Jurkat, Clone E6-1 (cell line): ENCODE measurements around the gene CACNA2D3.

Experiments
- DNase-seq: peaks from one replicate; pipeline ENCODE4 v3.0.0-alpha.2; 2011; ENCODE audit warnings: low read depth, low spot score
- H3K4me3 ChIP-seq: 2 replicates; pipeline ENCODE4 v1.5.1; 2011; ENCODE audit warnings: mild to moderate bottlenecking, low read length, control low read depth, moderate library complexity

Gene CACNA2D3

DNA sequence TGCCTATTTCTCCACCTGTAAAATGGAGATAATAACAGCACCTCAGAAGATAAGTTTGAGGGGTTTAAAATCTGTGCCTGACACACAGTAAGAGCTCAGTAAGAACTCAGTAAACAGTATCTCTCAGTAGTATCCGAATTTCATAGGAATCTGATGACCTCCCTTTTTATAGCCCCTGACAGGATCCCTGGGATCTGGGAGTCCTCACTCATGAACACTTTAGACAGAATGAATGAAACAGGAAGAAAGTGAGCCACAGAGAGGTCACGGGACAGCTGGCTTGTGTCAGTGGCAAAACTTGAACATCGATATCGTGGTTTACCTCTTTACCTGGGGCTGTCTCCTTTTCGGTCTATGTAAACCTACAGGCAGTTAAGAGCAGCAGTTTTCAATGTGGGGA lies 754.3 kb downstream of the CACNA2D3 start:
- H3K4me3 ChIP-seq = no peak overlapping the region
- no peak for DNase-seq

DNA sequence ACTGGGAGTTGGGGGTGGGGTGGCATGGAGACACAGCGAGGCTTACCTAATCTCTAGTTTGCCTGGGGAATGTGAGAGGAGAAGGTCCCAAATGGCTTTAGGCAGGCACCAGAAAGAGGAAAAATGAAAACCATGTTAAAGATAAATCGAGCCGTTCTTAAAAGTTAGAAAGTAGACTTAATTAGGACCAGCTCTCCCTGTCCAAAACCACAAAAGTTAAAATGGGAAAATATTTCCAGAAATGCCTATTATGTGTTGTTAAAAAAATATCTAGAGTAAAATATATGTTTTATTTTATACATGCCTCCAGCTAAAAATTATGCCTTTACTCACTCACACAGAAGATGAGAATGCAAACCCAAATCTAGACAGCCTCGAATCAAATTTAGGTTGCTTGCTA lies 755.4 kb downstream of the CACNA2D3 start:
- no peak overlapping the region for H3K4me3 ChIP-seq
- DNase-seq = no peak

DNA sequence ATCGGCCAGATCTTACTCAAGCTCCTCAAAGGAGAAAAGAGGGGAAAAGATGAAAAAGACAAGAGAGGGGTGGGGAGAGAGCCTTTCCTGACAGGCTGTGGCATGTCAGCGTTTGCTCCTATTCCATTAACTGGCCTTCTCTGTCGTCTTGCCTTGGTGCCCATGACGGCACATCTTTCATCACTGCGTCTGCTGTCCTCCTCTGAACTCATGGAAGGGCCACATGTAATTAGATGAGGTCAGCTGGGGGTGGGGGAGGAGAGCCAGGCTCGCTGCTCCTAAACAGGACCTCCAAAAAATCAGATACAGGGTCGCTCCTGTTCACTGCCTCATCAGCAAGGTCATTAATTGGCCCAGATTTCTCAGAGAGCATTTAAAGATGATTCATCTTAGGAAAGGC lies 755.8 kb downstream of the CACNA2D3 start:
- no peak overlapping the region for H3K4me3 ChIP-seq
- DNase-seq = no peak

DNA sequence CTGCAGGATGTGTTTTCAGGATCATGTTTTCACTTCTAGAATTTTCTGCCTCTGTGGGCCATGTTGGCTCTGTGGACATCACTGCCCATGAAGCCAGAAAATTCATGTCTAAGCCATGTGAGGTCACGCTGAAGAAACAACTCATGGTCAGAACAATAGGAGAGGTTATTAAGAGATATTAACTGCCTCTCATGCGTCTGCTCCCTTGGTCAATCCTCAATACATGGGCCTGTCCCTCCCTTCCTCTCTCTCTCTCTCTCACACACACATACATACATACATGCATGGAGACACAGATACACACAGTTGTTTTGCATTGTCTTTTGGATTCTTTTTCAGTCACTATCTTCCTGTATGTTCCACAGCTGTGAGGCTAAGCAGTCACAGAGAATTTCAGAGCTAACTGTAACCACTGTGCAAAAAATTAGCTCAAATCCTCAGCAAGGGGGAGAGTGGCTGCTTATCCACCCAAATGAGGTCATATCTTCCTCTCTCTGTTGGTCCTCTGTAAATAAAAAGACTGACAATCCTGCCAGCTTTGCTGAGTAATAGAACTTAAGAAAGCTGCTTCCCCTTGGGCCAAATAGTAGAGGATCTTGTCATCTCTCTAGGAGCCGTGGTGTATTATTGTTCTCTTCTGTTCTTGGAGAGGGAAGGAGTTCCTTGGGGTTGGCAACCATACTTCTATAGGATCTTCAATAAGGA lies 759.9 kb downstream of the CACNA2D3 start:
- no peak for DNase-seq
- H3K4me3 ChIP-seq = no peak overlapping the region

DNA sequence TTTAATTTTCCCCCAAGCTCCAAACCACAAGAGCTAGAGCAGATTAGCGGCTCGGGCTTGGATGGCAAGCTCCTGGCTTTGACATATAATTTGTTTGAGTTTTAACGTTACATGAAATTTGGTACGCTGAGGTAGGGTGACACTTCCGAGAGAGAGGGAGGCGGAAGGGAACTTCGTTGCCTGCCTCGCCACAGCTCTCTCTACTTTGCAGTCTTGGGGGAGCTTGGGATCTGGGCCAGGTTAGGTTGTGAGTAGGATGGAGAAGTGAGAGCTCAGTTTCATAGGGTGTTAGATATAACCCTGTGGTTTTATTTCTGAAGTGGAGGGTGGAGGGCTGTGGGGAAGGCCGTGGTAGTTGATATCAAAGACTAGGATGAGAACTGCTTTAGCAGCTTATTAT lies 765.8 kb downstream of the CACNA2D3 start:
- no peak for DNase-seq
- H3K4me3 ChIP-seq = no peak overlapping the region

DNA sequence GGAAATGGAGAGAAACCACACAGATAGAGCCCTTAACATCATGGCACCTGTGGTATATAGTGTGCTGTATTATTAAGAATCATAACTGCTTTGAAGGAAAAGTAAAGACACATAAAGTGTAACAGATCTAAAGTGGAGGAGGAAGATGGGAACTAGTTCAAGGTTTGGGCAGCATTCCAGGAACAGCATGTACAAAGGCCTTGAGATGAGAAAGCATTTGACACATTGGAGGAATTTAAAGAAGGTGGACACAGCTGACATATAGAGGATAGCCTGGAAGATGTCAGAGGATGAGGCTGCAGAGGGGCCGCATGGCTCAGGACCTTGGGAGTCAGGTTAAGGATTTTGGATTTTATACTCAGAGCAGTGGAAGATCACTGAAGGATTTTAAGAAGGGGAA lies 766.5 kb downstream of the CACNA2D3 start:
- no peak for DNase-seq
- H3K4me3 ChIP-seq = no peak overlapping the region

DNA sequence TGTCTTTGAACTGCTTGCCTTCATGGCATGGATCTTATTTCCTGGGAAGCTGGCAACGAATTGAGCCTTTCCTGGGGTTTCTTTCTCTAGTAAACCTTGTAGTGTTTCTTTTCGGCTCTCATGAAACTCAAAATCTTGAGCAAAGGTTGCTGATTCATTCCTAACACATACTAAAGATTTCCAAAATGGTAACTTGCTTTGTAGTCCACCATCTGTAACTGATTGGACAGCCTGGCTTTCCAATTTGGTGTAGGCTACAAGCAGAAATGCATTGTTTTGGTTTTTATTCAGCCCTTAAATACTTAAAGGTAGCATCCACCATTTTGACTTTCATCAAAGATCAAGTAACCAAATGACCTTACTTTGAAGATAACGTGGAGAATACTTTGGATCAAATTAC lies 767.4 kb downstream of the CACNA2D3 start:
- DNase-seq = no peak
- no peak overlapping the region for H3K4me3 ChIP-seq

DNA sequence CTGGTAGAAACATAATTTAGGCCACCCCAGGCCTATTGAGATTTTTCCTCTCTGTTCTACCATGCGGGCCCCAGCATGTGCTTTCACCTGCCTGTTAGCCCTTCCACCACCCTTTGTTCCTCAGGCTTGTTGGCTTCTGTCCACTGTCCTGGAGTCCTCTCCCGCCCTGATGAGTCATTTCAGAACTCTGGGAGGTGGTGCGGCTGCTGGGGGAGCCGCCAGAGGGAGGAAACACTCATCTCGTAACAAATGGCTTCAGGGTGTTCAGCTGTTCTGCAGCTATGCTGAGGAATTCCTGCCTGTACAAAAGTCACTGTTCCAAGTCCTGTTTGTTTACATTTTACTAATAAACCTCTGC lies 769.2 kb downstream of the CACNA2D3 start:
- DNase-seq = no peak
- H3K4me3 ChIP-seq = no peak overlapping the region

DNA sequence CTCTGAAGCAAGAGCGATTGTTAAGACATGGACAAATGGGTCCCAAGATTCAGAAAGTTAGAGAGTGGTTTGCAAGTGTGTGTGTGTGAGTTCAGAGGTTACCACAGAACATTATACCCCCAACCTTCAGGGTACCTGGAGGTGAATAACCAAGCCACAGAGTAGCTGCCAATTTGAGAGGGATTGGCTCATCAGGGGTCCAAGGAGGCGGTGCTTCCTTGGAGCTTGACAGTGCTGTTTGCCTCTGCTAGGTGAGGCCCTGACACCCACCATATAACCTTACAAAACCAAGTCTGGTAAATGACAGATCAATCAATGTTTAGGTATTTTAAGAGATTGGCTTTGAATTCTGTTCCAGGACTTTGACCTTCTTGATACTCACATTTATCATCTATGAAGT lies 769.8 kb downstream of the CACNA2D3 start:
- no peak overlapping the region for H3K4me3 ChIP-seq
- no peak for DNase-seq

DNA sequence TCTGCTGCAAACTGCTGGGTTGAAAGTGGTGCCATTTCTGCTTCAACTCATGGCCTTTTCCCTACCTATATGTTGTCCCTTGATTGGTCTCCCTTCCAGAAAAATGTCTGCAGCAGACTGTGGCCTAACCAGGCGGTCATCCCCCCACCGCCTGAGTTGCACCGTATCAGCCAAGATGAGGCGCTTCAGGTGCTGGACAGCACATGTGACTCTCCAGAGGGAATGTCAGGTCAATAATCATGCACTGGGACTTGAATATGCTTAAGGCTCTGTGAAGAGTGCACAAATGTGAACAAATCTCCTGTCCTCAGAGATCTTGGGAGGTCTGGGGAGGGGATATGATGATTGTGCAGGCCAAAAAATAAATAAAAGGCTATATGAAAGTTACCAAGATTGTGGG lies 773.3 kb downstream of the CACNA2D3 start:
- H3K4me3 ChIP-seq = no peak overlapping the region
- DNase-seq = no peak

DNA sequence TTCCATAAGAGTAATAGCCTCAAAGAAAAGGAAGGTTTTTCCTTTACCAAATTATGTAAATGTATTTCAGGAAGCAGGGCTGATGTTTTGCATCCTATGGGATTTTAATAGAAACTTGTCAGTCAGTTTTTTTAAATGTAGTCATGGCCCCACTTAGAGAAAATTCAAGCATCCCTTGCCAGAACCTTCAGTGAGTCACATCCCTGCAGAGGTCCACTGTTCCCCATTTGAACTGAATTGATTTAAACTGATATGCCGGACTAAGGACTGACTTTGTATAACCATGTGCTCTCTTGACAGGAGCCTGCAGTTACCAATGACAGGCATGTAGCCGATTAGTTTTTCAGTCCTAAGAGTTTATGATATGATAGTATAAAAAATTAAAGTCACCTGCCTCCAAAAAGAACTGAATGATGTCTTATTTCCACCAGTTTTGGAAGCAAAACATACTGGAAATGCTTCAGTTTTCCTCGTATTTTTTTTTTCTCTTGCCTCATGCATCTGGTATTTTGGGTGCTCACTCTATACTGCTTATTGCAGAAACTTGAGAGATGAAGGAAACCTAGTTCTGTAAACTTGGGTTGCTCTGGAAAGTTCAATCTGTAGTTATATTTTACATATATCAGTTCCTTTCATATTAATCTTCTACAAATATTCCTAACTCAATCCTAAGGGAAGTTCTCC lies 774.8 kb downstream of the CACNA2D3 start:
- no peak for DNase-seq
- H3K4me3 ChIP-seq = no peak overlapping the region

DNA sequence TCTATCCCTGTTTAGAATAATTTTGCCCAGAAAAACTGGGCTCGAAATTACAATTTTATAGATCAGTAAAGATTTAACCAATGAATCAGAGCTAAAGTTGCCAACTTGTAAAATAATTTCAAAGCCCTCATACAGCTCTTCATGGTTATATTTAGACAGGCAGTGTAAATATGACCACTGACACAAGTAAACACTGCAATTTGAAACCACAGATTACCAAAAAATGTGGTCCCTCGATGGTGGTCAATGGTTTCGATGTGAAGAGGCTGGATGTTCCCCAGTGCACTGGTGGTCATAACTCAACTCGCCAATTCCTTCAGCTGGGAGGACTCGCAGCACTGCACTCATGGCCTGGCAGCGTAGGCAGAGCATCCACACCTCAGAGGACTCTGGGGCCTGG lies 776.9 kb downstream of the CACNA2D3 start:
- no peak for DNase-seq
- no peak overlapping the region for H3K4me3 ChIP-seq

DNA sequence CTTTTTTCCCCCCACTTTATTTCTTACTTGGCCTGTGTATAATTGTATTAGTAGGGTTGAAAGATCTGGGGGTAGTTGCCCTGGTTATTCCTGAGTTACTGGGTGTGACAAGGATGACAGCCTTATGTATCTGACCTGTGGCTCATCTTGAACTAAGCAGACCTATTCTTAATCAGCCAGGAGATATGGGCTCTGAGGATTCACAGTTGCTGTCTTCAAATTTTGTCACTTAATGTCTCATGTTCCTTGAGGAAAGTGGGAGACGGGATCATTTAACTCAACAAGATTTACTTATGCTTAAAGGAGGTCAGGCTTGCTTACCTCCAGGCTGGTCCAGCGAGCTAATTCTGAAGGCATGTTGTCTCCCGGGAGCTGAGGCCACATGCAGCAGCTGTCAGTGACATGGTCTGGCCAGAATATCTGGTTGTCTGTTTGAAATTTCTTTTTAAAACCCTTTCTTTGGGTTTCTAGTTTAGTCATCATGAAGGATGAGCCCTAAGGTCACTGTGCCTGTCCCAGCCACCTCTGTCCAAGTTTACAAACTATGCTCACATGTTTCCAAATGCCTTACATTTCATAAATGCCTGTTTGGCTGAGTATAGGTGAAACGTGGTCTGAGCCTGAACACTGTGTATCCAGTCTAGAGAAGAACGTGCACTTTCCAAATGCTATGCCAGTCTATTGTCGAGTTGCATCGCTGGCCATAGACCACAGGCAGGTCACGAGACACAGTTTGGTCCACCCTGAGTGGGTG lies 778.7 kb downstream of the CACNA2D3 start:
- DNase-seq = no peak
- H3K4me3 ChIP-seq = no peak overlapping the region

DNA sequence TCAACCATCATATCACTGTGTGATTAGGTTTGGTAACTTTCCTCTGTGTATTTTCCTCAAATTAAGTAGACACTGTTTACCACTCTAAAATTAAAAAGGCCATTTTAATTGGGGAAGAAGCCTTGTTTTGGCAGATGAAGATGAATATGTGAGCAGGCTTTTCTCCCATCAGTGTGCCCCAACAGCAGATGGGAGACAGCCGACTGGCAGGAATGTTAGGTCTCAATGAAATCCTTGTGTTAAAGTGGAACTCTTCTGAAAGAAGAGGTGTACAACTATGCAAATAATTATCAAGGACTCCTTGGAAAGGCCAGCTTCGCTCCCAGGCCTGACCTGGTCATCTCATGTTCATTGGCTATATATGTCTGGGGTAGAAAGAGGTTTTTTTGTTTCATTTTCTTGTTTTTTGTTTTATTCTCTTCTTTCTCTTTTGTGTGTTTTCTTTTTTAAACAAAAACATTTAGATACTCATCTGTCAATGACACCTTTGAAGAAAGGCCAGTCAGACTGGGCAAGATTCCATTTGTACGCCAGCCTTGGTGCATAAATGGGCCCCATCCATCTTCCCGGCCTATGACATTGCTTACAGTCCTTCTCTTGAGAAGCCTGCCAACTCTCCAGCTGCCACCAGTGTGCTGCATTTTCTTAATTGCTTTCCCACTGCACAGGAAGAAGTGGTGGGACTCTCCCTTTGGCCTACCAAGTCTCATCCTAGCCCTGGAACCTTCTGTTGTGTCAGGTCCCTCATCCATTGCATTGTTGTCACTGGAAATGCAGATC lies 779.7 kb downstream of the CACNA2D3 start:
- no peak for DNase-seq
- no peak overlapping the region for H3K4me3 ChIP-seq

DNA sequence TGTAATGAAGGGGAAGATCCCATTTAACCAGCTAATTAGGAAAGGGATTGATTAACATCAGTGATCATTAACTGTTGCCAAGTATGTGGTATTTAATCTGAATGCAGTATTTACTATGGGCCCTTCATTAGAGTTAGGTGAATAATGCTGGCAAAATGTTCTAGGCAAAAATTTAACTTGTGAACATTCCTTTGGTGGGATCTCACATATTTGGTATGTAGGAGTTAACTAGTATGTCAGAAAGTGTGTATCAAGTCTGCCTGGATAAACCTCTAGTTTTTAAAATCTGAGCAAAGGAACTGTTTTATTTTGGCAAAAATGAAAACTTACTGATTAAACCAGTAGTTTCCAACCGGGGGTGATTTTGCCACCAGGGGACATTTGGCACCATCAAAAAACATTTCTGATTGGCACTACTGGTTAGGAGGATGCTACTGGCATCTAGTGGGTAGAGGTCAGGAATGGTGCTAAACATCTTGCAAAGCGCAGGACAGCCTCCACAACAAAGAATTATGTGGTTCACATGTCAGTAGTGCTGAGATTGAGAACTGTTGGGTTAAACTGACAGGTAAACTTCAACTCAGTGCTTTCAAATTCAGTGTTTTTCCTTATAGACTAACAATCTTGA lies 783.0 kb downstream of the CACNA2D3 start:
- no peak for DNase-seq
- no peak overlapping the region for H3K4me3 ChIP-seq

DNA sequence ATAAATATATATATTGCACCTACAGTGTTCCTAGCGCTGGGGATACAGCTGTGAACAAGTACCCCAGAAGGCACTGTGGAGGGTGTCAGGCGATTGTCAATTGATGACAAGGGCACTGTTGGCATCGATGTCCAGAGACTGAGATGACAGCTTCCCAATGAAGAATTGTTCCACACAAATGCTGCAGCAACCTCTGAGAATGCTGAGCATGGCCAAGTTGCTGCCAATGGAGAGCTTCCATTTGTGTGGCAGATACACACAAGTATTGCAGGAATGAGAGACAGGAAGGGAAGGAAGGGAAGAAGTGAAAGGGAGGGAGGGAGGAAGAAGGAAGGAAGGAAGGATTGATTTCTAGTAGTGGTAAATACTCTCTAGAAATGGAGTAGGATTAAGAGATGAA lies 783.6 kb downstream of the CACNA2D3 start:
- no peak overlapping the region for H3K4me3 ChIP-seq
- no peak for DNase-seq

DNA sequence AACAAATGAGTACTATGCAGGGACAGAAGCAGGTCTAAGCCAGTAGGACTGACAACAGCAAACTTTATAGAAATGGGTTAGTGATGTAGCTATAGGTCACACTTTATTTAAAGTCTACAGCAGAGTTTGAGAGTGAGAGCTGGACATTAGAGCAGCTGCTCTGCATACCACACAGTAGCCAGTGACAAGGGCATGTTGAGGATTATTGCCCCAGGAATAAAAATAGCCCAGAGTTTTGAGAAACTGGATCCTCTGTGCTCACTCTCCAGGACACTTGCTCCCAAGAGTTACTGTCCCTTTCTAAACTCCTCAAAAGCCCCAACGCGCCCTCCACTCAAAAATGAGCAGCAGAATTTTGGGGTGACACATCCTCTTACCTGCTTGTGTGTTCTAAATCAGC lies 784.4 kb downstream of the CACNA2D3 start:
- no peak for DNase-seq
- H3K4me3 ChIP-seq = no peak overlapping the region

DNA sequence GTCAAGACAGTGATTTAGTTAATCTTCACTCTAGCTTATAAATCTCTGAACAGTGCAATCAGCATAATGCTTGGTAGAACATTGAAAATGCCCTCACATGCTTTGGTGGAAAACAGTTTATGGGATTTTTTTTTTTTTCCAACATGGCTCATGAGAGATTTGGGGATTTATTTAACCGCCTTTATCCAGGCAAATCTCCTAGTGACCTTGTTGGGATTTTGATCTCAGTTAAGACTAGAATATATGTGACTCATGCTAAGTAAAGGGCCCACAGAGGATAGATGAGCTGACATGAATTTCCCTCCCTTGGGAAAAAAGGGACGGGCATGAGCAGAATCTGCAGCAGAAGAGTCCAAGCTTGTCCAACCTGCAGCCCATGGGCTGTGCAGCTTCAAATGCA lies 786.8 kb downstream of the CACNA2D3 start:
- no peak overlapping the region for H3K4me3 ChIP-seq
- no peak for DNase-seq

DNA sequence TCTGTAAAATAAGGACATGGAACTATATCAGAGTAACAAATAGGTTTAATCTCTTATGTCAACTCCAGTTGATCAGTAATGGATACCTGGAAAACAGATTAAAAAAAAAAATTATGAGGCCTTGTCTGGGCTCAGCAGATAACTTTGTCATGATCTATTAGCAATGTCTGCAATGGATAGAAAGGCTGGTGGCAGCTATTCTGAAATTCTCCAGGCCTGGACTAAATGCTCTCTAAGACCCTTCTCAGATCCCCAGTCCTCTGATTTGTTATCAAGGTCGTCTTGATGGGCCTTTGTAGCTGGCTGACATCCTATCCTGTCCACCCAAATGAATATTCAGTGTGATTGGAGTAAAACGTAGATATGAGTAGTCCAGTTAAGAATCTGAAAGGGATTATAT lies 791.8 kb downstream of the CACNA2D3 start:
- no peak for DNase-seq
- no peak overlapping the region for H3K4me3 ChIP-seq
